HepG2 (cell line): ENCODE data around the gene SLC28A1. TPM values are rescaled to one million over a fixed set of nuclear protein-coding genes. Genes with fewer than 3 reads are reported as not detected.
A peak's percentile ranks its signal among the peaks of the same experiment; 100 is the strongest.

Experiments used
- ATF7 ChIP-seq, 2 experiments: fragments of 450-650 bp in 1 of 2; sonication (generic) in 1 of 2; formaldehyde crosslinking in 1 of 2; IDR thresholded peaks; 2 replicates each; pipeline versions ENCODE4 v1.4.0 to v1.6.1; 2016 to 2020; ENCODE audit warnings: antibody characterized with exemption in 1 of 2, mild to moderate bottlenecking in 1 of 2, missing genetic modification reagents in 1 of 2
- GFI1 ChIP-seq: sonication (generic); formaldehyde crosslinking; IDR thresholded peaks from 2 replicates; pipeline ENCODE4 v1.5.0; 2020; ENCODE audit warnings: missing genetic modification reagents, mild to moderate bottlenecking, borderline replicate concordance
- IRF9 ChIP-seq: sonication (generic); formaldehyde crosslinking; IDR thresholded peaks from 2 replicates; pipeline ENCODE4 v1.8.0; 2022; ENCODE audit warnings: missing genetic modification reagents, mild to moderate bottlenecking, borderline replicate concordance
- KLF6 ChIP-seq: IDR thresholded peaks from 2 replicates; pipeline ENCODE4 v1.8.0; 2016; ENCODE audit warnings: missing biosample characterization, missing genetic modification reagents
- NCOA2 ChIP-seq: sonication (generic); formaldehyde crosslinking; IDR thresholded peaks from 2 replicates; pipeline ENCODE4 v1.8.0; 2022; ENCODE audit warnings: inconsistent platforms
- NFIB ChIP-seq: sonication (generic); formaldehyde crosslinking; IDR thresholded peaks from 2 replicates; pipeline ENCODE4 v1.9.0; 2021; ENCODE audit warnings: missing genetic modification reagents, mild to moderate bottlenecking, borderline replicate concordance
- NFKB2 ChIP-seq: sonication (generic); formaldehyde crosslinking; IDR thresholded peaks from 2 replicates; pipeline ENCODE4 v1.4.0; 2020; ENCODE audit warnings: missing genetic modification reagents, borderline replicate concordance
- ONECUT2 ChIP-seq: sonication (generic); formaldehyde crosslinking; IDR thresholded peaks from 2 replicates; pipeline ENCODE4 v1.4.0; 2020; ENCODE audit warnings: missing genetic modification reagents
- POLR2G ChIP-seq: fragments of 200-400 bp; formaldehyde crosslinking; IDR thresholded peaks from 2 replicates; pipeline ENCODE4 v1.6.1; 2018; ENCODE audit warnings: mild to moderate bottlenecking, low read depth, low read length, moderate library complexity
- SCMH1 ChIP-seq: sonication (generic); formaldehyde crosslinking; IDR thresholded peaks from 2 replicates; pipeline ENCODE4 v1.9.0; 2021; ENCODE audit warnings: missing genetic modification reagents, mild to moderate bottlenecking, borderline replicate concordance
- SKIL ChIP-seq: sonication (generic); formaldehyde crosslinking; IDR thresholded peaks from 2 replicates; pipeline ENCODE4 v1.8.0; 2022; ENCODE audit warnings: missing genetic modification reagents, mild to moderate bottlenecking, moderate library complexity, borderline replicate concordance
- ZBTB44 ChIP-seq: sonication (generic); formaldehyde crosslinking; IDR thresholded peaks from 2 replicates; pipeline ENCODE4 v1.4.0; 2020; ENCODE audit warnings: missing genetic modification reagents
- ZNF296 ChIP-seq: sonication (generic); formaldehyde crosslinking; conservative IDR thresholded peaks from 2 replicates; pipeline ENCODE4 v1.5.0; 2020; ENCODE audit warnings: mild to moderate bottlenecking, missing genetic modification reagents
- ZNF326 ChIP-seq: sonication (generic); formaldehyde crosslinking; IDR thresholded peaks from 2 replicates; pipeline ENCODE4 v1.4.0; 2020; ENCODE audit warnings: missing genetic modification reagents, borderline replicate concordance
- ZNF468 ChIP-seq: sonication (generic); formaldehyde crosslinking; IDR thresholded peaks from 2 replicates; pipeline ENCODE4 v1.8.0; 2022; ENCODE audit warnings: mild to moderate bottlenecking, moderate library complexity, missing genetic modification reagents
- polyA plus RNA-seq, 8 experiments: library from polyadenylated mRNA; depleted of rRNA in 3 of 8; stranded (reverse) in 7 of 8; unstranded in 1 of 8; fragments of >200 nt; fragmentation: Illumina TruSeq in 4 of 8; extraction: Trizol in 4 of 8; gene quantifications; 2 replicates each; pipeline versions ENCODE4 v1.2.1 to v1.2.3, GENCODE V29; 2011 to 2016; ENCODE audit warnings: low read depth in 4 of 8, missing spikeins in 1 of 8, mixed read lengths in 1 of 8; ENCODE audit not compliant: insufficient read depth in 1 of 8
- total RNA-seq, 5 experiments: library from RNA; depleted of rRNA; stranded (reverse); fragments of >200 nt; fragmentation: Illumina TruSeq; extraction: Trizol; gene quantifications; 2 replicates each; pipeline ENCODE4 v1.2.3, GENCODE V29; 2016; ENCODE audit warnings: low read depth in 1 of 5
- TF ChIP-seq, protein P1 (sequence below): sonication (generic); formaldehyde crosslinking; IDR thresholded peaks from 2 replicates; pipeline ENCODE4 v1.5.0; 2020; ENCODE audit warnings: mild to moderate bottlenecking, missing genetic modification reagents
- TF ChIP-seq, protein P2 (sequence below): sonication (generic); formaldehyde crosslinking; IDR thresholded peaks from 2 replicates; pipeline ENCODE4 v1.4.0; 2020; ENCODE audit warnings: low read depth, missing genetic modification reagents

The SLC28A1 gene
- total and polyA plus RNA-seq, 2 of the 13 experiments (the other 11 are each of a cell fraction or from before 2014, with no cell fraction given): 0.31 to 5.8 TPM

- TF ChIP-seq, protein P1, sequence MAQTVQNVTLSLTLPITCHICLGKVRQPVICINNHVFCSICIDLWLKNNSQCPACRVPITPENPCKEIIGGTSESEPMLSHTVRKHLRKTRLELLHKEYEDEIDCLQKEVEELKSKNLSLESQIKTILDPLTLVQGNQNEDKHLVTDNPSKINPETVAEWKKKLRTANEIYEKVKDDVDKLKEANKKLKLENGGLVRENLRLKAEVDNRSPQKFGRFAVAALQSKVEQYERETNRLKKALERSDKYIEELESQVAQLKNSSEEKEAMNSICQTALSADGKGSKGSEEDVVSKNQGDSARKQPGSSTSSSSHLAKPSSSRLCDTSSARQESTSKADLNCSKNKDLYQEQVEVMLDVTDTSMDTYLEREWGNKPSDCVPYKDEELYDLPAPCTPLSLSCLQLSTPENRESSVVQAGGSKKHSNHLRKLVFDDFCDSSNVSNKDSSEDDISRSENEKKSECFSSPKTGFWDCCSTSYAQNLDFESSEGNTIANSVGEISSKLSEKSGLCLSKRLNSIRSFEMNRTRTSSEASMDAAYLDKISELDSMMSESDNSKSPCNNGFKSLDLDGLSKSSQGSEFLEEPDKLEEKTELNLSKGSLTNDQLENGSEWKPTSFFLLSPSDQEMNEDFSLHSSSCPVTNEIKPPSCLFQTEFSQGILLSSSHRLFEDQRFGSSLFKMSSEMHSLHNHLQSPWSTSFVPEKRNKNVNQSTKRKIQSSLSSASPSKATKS (CRISPR knock-in tag): 0 out of 2 replicates have a peak, but pooled peaks have one; percentile 2
- TF ChIP-seq ZNF296 (CRISPR knock-in tag): no peak
- TF ChIP-seq ZBTB44: no peak
- no peak for TF ChIP-seq NFIB (CRISPR knock-in tag)
- no peak for TF ChIP-seq ZNF468
- TF ChIP-seq ONECUT2 (CRISPR knock-in tag): no peak
- no peak for TF ChIP-seq ZNF326 (CRISPR knock-in tag)
- no peak for TF ChIP-seq GFI1 (CRISPR knock-in tag)
- peak; percentile 81 for TF ChIP-seq KLF6 (CRISPR knock-in tag)
- TF ChIP-seq, protein P2, sequence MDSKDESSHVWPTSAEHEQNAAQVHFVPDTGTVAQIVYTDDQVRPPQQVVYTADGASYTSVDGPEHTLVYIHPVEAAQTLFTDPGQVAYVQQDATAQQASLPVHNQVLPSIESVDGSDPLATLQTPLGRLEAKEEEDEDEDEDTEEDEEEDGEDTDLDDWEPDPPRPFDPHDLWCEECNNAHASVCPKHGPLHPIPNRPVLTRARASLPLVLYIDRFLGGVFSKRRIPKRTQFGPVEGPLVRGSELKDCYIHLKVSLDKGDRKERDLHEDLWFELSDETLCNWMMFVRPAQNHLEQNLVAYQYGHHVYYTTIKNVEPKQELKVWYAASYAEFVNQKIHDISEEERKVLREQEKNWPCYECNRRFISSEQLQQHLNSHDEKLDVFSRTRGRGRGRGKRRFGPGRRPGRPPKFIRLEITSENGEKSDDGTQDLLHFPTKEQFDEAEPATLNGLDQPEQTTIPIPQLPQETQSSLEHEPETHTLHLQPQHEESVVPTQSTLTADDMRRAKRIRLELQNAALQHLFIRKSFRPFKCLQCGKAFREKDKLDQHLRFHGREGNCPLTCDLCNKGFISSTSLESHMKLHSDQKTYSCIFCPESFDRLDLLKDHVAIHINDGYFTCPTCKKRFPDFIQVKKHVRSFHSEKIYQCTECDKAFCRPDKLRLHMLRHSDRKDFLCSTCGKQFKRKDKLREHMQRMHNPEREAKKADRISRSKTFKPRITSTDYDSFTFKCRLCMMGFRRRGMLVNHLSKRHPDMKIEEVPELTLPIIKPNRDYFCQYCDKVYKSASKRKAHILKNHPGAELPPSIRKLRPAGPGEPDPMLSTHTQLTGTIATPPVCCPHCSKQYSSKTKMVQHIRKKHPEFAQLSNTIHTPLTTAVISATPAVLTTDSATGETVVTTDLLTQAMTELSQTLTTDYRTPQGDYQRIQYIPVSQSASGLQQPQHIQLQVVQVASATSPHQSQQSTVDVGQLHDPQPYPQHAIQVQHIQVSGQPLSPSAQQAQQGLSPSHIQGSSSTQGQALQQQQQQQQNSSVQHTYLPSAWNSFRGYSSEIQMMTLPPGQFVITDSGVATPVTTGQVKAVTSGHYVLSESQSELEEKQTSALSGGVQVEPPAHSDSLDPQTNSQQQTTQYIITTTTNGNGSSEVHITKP (CRISPR knock-in tag): peak; percentile 47; the same call in 1 of the 2 replicates
- no peak for TF ChIP-seq SKIL (CRISPR knock-in tag)
- TF ChIP-seq NFKB2 (CRISPR knock-in tag): no peak; the same call in 1 of the 2 replicates
- no peak for TF ChIP-seq ATF7 (IDR thresholded peaks at IDR 0.05)
- no peak; the same call in 1 of the 2 replicates for TF ChIP-seq ATF7 (CRISPR knock-in tag; IDR thresholded peaks at IDR 0.05)
- peak; percentile 83; the same call in 1 of the 2 replicates for TF ChIP-seq IRF9 (CRISPR knock-in tag)
- TF ChIP-seq POLR2G: no peak
- TF ChIP-seq SCMH1 (CRISPR knock-in tag): no peak
- TF ChIP-seq NCOA2: peak; percentile 33; the same call in 1 of the 2 replicates
Observed at GRCh38 chr15:84981054-84981710, 96.7 kb downstream of the SLC28A1 start (continued).
